ENCODE results near the gene SELENOS. TPM values are rescaled to one million over a fixed set of nuclear protein-coding genes. Genes with fewer than 3 reads are reported as not detected.

Gene SELENOS
- total and polyA plus RNA-seq, 9 of the 15 experiments (the other 6 are each of a cell fraction or from before 2014, with no cell fraction given): 24.9 to 57.4 (median 47.9) TPM

DNA sequence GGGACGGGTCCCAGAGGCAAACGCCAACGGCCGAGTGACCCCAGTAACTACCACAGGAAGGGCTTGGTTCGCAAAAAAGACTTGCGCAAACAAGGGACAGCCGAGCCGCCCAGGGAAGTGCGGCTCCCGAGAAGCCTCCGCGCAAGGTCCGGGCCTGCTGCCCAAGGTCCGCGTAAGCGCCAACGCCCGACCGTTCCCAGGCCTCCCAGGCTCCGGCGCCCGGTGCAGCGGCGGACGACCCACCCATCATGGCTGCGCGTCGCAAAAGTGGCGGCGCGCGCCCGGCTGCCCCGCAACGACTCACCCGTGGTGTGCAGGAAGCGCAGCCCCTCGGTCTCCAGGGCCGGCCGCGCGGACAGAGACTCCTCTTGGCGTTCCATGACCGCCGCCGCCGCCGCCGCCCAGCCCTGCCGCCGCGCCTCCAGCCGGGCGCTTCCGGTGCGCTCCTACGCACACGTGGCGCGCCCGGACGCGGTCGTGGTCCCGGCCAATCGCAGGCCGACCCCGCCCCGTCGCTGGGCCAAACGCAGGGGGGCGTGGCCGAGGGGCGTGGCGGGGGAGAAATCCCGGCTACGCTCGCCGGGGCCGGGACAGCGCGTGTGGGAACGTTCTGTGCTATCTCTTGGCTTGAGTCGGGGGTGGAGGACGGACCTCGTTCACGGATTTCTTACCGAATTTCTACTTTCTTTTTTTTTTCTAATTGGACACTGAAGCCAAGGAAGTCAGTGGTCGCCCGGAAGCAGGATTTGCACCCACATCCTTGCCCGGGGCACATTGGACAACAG lies at the start of gene SELENOS (continued):
- TF ChIP-seq MYC (IDR thresholded peaks at IDR 0.05; ENCODE audit: low read depth, low read length): peak; percentile 81
- TF ChIP-seq MYC (CRISPR knock-in tag; IDR thresholded peaks at IDR 0.05; ENCODE audit: borderline replicate concordance, low read depth): no peak
- TF ChIP-seq, protein P1, sequence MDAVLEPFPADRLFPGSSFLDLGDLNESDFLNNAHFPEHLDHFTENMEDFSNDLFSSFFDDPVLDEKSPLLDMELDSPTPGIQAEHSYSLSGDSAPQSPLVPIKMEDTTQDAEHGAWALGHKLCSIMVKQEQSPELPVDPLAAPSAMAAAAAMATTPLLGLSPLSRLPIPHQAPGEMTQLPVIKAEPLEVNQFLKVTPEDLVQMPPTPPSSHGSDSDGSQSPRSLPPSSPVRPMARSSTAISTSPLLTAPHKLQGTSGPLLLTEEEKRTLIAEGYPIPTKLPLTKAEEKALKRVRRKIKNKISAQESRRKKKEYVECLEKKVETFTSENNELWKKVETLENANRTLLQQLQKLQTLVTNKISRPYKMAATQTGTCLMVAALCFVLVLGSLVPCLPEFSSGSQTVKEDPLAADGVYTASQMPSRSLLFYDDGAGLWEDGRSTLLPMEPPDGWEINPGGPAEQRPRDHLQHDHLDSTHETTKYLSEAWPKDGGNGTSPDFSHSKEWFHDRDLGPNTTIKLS (IDR thresholded peaks at IDR 0.05; ENCODE audit: borderline replicate concordance, low read depth): peak; percentile 89; the same call in 1 of the 2 replicates
- TF ChIP-seq TFAP4 (CRISPR knock-in tag; IDR thresholded peaks at IDR 0.05; ENCODE audit: borderline replicate concordance): peak; percentile 56
- TF ChIP-seq RNF219 (CRISPR knock-in tag; IDR thresholded peaks at IDR 0.05): no peak
- TF ChIP-seq NFYB (IDR thresholded peaks at IDR 0.05; ENCODE audit: extremely low read depth, insufficient read length): peak; percentile 40
- 0 out of 2 replicates have a peak, but pooled peaks have one; percentile 18 for TF ChIP-seq NFIC (IDR thresholded peaks at IDR 0.05)
- TF ChIP-seq, protein P2, sequence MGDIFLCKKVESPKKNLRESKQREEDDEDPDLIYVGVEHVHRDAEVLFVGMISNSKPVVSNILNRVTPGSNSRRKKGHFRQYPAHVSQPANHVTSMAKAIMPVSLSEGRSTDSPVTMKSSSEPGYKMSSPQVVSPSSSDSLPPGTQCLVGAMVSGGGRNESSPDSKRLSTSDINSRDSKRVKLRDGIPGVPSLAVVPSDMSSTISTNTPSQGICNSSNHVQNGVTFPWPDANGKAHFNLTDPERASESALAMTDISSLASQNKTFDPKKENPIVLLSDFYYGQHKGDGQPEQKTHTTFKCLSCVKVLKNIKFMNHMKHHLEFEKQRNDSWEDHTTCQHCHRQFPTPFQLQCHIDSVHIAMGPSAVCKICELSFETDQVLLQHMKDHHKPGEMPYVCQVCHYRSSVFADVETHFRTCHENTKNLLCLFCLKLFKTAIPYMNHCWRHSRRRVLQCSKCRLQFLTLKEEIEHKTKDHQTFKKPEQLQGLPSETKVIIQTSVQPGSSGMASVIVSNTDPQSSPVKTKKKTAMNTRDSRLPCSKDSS (IDR thresholded peaks at IDR 0.05; ENCODE audit: low read depth, partially characterized antibody): no peak
- TF ChIP-seq MBD2 (IDR thresholded peaks at IDR 0.05; ENCODE audit: borderline replicate concordance, low read depth): peak; percentile 23; the same call in 1 of the 2 replicates
- 0 out of 2 replicates have a peak, but pooled peaks have one; percentile 26 for TF ChIP-seq ZBTB7A (IDR thresholded peaks at IDR 0.05; ENCODE audit: borderline replicate concordance, control insufficient read depth, low read depth, low read length)
- TF ChIP-seq CLOCK (CRISPR knock-in tag; IDR thresholded peaks at IDR 0.05; ENCODE audit: borderline replicate concordance): 0 out of 2 replicates have a peak, but pooled peaks have one; percentile 50
- TF ChIP-seq, protein P3, sequence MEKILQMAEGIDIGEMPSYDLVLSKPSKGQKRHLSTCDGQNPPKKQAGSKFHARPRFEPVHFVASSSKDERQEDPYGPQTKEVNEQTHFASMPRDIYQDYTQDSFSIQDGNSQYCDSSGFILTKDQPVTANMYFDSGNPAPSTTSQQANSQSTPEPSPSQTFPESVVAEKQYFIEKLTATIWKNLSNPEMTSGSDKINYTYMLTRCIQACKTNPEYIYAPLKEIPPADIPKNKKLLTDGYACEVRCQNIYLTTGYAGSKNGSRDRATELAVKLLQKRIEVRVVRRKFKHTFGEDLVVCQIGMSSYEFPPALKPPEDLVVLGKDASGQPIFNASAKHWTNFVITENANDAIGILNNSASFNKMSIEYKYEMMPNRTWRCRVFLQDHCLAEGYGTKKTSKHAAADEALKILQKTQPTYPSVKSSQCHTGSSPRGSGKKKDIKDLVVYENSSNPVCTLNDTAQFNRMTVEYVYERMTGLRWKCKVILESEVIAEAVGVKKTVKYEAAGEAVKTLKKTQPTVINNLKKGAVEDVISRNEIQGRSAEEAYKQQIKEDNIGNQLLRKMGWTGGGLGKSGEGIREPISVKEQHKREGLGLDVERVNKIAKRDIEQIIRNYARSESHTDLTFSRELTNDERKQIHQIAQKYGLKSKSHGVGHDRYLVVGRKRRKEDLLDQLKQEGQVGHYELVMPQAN (IDR thresholded peaks at IDR 0.05; ENCODE audit: borderline replicate concordance): peak; percentile 52; the same call in 1 of the 2 replicates
- TF ChIP-seq MAZ (CRISPR knock-in tag; conservative IDR thresholded peaks at IDR 0.05 in 1 of 2, IDR thresholded peaks at IDR 0.05 in 1 of 2): peak; percentile 16 to 58; a peak in 1 of 4 replicates

Data from K562 (cell line).